CD14-positive monocyte (primary cell): ENCODE results near the gene OSTF1. TPM values are rescaled to one million over a fixed set of nuclear protein-coding genes. Genes with fewer than 3 reads are reported as not detected.
A peak's percentile ranks its signal among the peaks of the same experiment; 100 is the strongest.

Experiments
- DNase-seq, 3 donors: peaks; one replicate each; pipeline ENCODE4 v3.0.0-alpha.2; 2011 to 2022
- H2AFZ ChIP-seq: 2 replicates; pipeline ENCODE4 v1.6.0; 2012; ENCODE audit warnings: mild to moderate bottlenecking, low read depth, low read length, inconsistent platforms; ENCODE audit not compliant: insufficient read depth, poor library complexity, severe bottlenecking
- H3K27ac ChIP-seq, 2 donors: 1 replicate in 1 of 2; 2 replicates in 1 of 2; pipeline ENCODE4 v1.5.1; 2012 to 2013; ENCODE audit warnings: low read length in 2 of 2, control low read depth in 1 of 2, inconsistent platforms in 1 of 2, low read depth in 1 of 2, mild to moderate bottlenecking in 1 of 2
- H3K27me3 ChIP-seq, 2 donors: one replicate each; pipeline versions ENCODE4 v1.6.0 to v1.6.1; 2011 to 2013; ENCODE audit warnings: low read length in 2 of 2; ENCODE audit not compliant: control insufficient read depth in 2 of 2, insufficient read depth in 2 of 2
- H3K36me3 ChIP-seq, 2 donors: replicated peaks in 1 of 2; 1 replicate in 1 of 2; 2 replicates in 1 of 2; pipeline versions ENCODE4 v1.5.1 to v1.6.1; 2012 to 2013; ENCODE audit warnings: low read length in 2 of 2, control low read depth in 1 of 2, inconsistent platforms in 1 of 2, mild to moderate bottlenecking in 1 of 2; ENCODE audit not compliant: insufficient read depth in 2 of 2, control insufficient read depth in 1 of 2
- H3K4me1 ChIP-seq, 2 donors: 1 replicate in 1 of 2; 2 replicates in 1 of 2; pipeline versions ENCODE4 v1.5.1 to v1.6.1; 2012 to 2013; ENCODE audit warnings: low read length in 2 of 2, control low read depth in 1 of 2, inconsistent platforms in 1 of 2, mild to moderate bottlenecking in 1 of 2, moderate library complexity in 1 of 2; ENCODE audit not compliant: insufficient read depth in 2 of 2, control insufficient read depth in 1 of 2
- H3K4me2 ChIP-seq: replicated peaks from 2 replicates; pipeline ENCODE3; 2012; ENCODE audit warnings: low read length, moderate library complexity, mild to moderate bottlenecking; ENCODE audit not compliant: poor library complexity, severe bottlenecking; ENCODE audit errors: extremely low read depth
- H3K4me3 ChIP-seq, 3 experiments: fragments of 200-600 bp in 1 of 3; sonication (generic) in 1 of 3; replicated peaks in 1 of 3; 1 replicate in 2 of 3; 2 replicates in 1 of 3; pipeline ENCODE4 v1.5.1; 2011 to 2013; ENCODE audit warnings: low read length in 3 of 3, mild to moderate bottlenecking in 3 of 3, control low read depth in 2 of 3, low read depth in 2 of 3, inconsistent platforms in 1 of 3, moderate library complexity in 1 of 3
- H3K79me2 ChIP-seq: 2 replicates; pipeline ENCODE4 v1.6.0; 2012; ENCODE audit warnings: mild to moderate bottlenecking, control low read depth, inconsistent platforms, low read length, moderate library complexity; ENCODE audit not compliant: insufficient read depth
- H3K9ac ChIP-seq: 2 replicates; pipeline ENCODE4 v1.6.0; 2017; ENCODE audit warnings: low read length, mild to moderate bottlenecking; ENCODE audit not compliant: insufficient read depth, poor library complexity, severe bottlenecking
- H3K9me3 ChIP-seq, 2 donors: replicated peaks in 1 of 2; 1 replicate in 1 of 2; 2 replicates in 1 of 2; pipeline versions ENCODE4 v1.5.1 to v1.6.1; 2012 to 2013; ENCODE audit warnings: low read length in 2 of 2, control low read depth in 1 of 2; ENCODE audit not compliant: control insufficient read depth in 1 of 2, insufficient read depth in 1 of 2
- H4K20me1 ChIP-seq: 2 replicates; pipeline ENCODE4 v1.6.0; 2012; ENCODE audit warnings: mild to moderate bottlenecking, low read length, control low read depth, moderate library complexity; ENCODE audit not compliant: insufficient read depth
- H3K27ac Mint-ChIP-seq, 7 donors: one replicate each; pipeline ENCODE4 v1.8.0; 2020; ENCODE audit warnings: mild to moderate bottlenecking in 7 of 7, mixed read lengths in 7 of 7, moderate library complexity in 6 of 7, inconsistent platforms in 2 of 7
- H3K27me3 Mint-ChIP-seq, 3 donors: one replicate each; pipeline ENCODE4 v1.8.0; 2021 to 2022; ENCODE audit warnings: low read depth in 3 of 3, mild to moderate bottlenecking in 3 of 3, mixed read lengths in 3 of 3, moderate library complexity in 3 of 3, inconsistent platforms in 1 of 3
- H3K36me3 Mint-ChIP-seq, 2 donors: one replicate each; pipeline ENCODE4 v1.8.0; 2020; ENCODE audit warnings: mixed read lengths in 2 of 2, inconsistent platforms in 1 of 2, mild to moderate bottlenecking in 1 of 2
- H3K4me1 Mint-ChIP-seq: one replicate; pipeline ENCODE4 v1.8.0; 2020; ENCODE audit warnings: mild to moderate bottlenecking, mixed read lengths
- H3K4me3 Mint-ChIP-seq, 2 donors: one replicate each; pipeline ENCODE4 v1.8.0; 2020; ENCODE audit warnings: mild to moderate bottlenecking in 2 of 2, mixed read lengths in 2 of 2, moderate library complexity in 1 of 2
- H3K9me3 Mint-ChIP-seq, 7 donors: one replicate each; pipeline ENCODE4 v1.8.0; 2020 to 2022; ENCODE audit warnings: mixed read lengths in 7 of 7, mild to moderate bottlenecking in 6 of 7, moderate library complexity in 6 of 7, inconsistent platforms in 2 of 7
- CTCF ChIP-seq: fragments of 200-600 bp; IDR thresholded peaks from one replicate; pipeline ENCODE4 v1.8.0; 2022; ENCODE audit warnings: antibody characterized with exemption, mild to moderate bottlenecking
- WGBS: methylation state at CpG from one replicate; pipeline ENCODE4 v1.1.5; 2013; ENCODE audit warnings: missing lambda C conversion rate; ENCODE audit not compliant: insufficient coverage; 5-methylcytosine and 5-hydroxymethylcytosine counted together
- intact Hi-C, 2 donors: fragments of 100-400 bp; cut with micrococcal nuclease; formaldehyde crosslinking; loops; one replicate each; pipeline versions ENCODE4 v1.15.0 to v1.15.1; 2023
- polyA plus RNA-seq, 3 donors: library from polyadenylated mRNA; depleted of rRNA in 1 of 3; unstranded in 2 of 3; stranded (reverse) in 1 of 3; fragments of 300-500 nt in 2 of 3; fragments of >200 nt in 1 of 3; fragmentation: Illumina TruSeq in 2 of 3; gene quantifications; 1 replicate in 2 of 3; 2 replicates in 1 of 3; pipeline ENCODE4 v1.2.3, GENCODE V29; 2012 to 2021

The OSTF1 gene
- polyA plus RNA-seq, 3 donors = 59.8 to 296 (median 240) TPM

DNA sequence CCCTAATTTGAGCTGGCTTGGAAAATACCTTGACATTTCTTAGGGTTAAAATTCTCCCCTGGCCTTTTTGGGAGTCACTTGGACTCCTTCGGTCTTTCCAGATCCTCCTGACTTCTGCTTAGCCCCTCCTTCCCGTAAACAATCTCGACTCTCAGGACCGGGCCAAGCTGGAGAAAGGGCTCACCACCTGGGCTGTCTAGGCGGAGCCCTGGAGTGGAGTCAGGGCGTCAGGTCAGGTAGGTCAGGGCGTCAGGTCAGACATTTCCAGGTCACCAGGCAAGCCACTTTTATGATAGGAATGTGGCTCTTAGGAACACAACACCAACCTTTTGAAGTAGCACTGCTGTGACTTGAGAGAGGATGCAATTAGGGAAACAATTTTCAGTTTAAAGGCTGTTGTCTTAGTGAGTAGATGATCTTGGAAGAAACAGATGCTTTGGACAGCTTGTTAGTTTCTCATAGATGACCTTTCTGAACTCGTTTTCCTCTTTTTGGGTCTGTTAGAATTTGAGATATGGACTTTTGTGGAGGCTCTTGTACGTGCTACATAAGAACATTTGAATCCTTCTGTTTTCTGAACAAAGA, 12.8 kb downstream of the OSTF1 start:
- Histone ChIP-seq H2AFZ (no peak overlapping the region), H4K20me1 (peaks cover 100% of the 10 kb centered on the region), H3K4me2 (no peak overlapping the region), H3K9me3 (no peaks in the 10 kb centered on the region), H3K36me3 (peaks cover 14 to 90% of the 10 kb centered on the region in 2 donors), H3K27me3 (no peaks in the 10 kb centered on the region), H3K27ac (peak overlapping the region in 1 of 2 donors; percentile 37), H3K9ac (no peak overlapping the region), H3K4me1 (peaks cover 0 to 10% of the 10 kb centered on the region in 2 donors), H3K79me2 (peaks cover 100% of the 10 kb centered on the region), H3K4me3 (no peak overlapping the region)
- H3K4me1 Mint-ChIP-seq = peaks cover 24% of the 10 kb centered on the region
- DNase-seq = no peak
- peaks cover 0 to 1% (median 0%) of the 10 kb centered on the region in 3 donors for H3K27me3 Mint-ChIP-seq
- intact Hi-C loops = no loop called here
- H3K4me3 Mint-ChIP-seq = no peak overlapping the region
- TF ChIP-seq CTCF = no peak
- peak overlapping the region; percentile 31 to 89 (median 46) for H3K27ac Mint-ChIP-seq
- H3K9me3 Mint-ChIP-seq = no peaks in the 10 kb centered on the region
- WGBS = 98% methylated on average over 5 of the region's 9 CpGs
- H3K36me3 Mint-ChIP-seq = peaks cover 38 to 68% of the 10 kb centered on the region in 2 donors

GRCh38 chr9:75102177-75102790, 14.0 kb downstream of the OSTF1 start:
- Mint-ChIP-seq H3K4me3 (no peak overlapping the region), H3K9me3 (no peaks in the 10 kb centered on the region), H3K27ac (peak overlapping the region in 5 of 7 donors; percentile 9 to 56 (median 46)), H3K36me3 (peaks cover 35 to 67% of the 10 kb centered on the region in 2 donors), H3K4me1 (peaks cover 26% of the 10 kb centered on the region), H3K27me3 (peaks cover 0 to 1% (median 0%) of the 10 kb centered on the region in 3 donors)
- Histone ChIP-seq H3K9ac (no peak overlapping the region), H3K79me2 (peaks cover 100% of the 10 kb centered on the region), H2AFZ (no peak overlapping the region), H3K36me3 (peaks cover 11 to 78% of the 10 kb centered on the region in 2 donors), H3K9me3 (no peaks in the 10 kb centered on the region), H3K4me1 (peaks cover 0 to 10% of the 10 kb centered on the region in 2 donors), H3K4me3 (no peak overlapping the region), H3K27ac (no peak overlapping the region), H4K20me1 (peaks cover 100% of the 10 kb centered on the region), H3K27me3 (no peaks in the 10 kb centered on the region), H3K4me2 (no peak overlapping the region)
- WGBS = 100% methylated on average over 3 of the region's 7 CpGs
- intact Hi-C loops = no loop called here
- DNase-seq = no peak
- no peak for TF ChIP-seq CTCF
